HepG2 (cell line): ENCODE measurements around the gene GLYAT. TPM values are rescaled to one million over a fixed set of nuclear protein-coding genes. Genes with fewer than 3 reads are reported as not detected.
"Not testable (repeated sequence)": the region's sequence is repeated elsewhere in the genome, so short reads cannot be mapped to it uniquely, and the experiment has no call there.

Experiments used
- ATAC-seq: fragments of 200-7000 bp; cut with Tn5 transposase; 3 replicates; pipeline ENCODE4 v1.9.1; 2020; ENCODE audit warnings: mild to moderate bottlenecking, moderate library complexity
- BruUV-seq: library from RNA; stranded (reverse); fragments of 400-500 nt; replicated peaks from 2 replicates; lab custom pipeline; 2021; lab: Mats Ljungman, UMichigan
- CTCF ChIA-PET: fragments of 300-600 bp; formaldehyde crosslinking; extraction: SDS; loops from one replicate; lab custom pipeline; 2021; ENCODE audit warnings: low total read pairs, inconsistent platforms, low intra/inter-chr PET ratio; lab: Yijun Ruan, JAX
- POLR2A ChIA-PET: fragments of 350-600 bp; sonication (Branson Sonifier 250); formaldehyde crosslinking; loops from one replicate; lab custom pipeline; 2020; ENCODE audit warnings: antibody characterized with exemption, inconsistent platforms; lab: Yijun Ruan, JAX
- DNase-seq: peaks from one replicate; pipeline ENCODE4 v3.0.0-alpha.2; 2015; ENCODE audit warnings: low spot score
- FAIRE-seq: peaks from 3 replicates; lab custom pipeline; 2011; peaks lifted over from hg19 to GRCh38; lab: Jason Lieb, UNC
- H2AFZ ChIP-seq: one replicate; pipeline ENCODE4 v1.6.1; 2011; ENCODE audit warnings: low read length, inconsistent platforms
- H3K27ac ChIP-seq: fragments of 300-600 bp; 3 replicates; pipeline ENCODE4 v1.8.0; 2011; ENCODE audit warnings: mixed run types, mild to moderate bottlenecking, mixed read lengths, low read length, inconsistent platforms; ENCODE audit not compliant: insufficient read depth; ENCODE audit errors: extremely low read length
- H3K27me3 ChIP-seq, 2 experiments: fragments of 200-600 bp in 1 of 2; 2 replicates in 1 of 2; 3 replicates in 1 of 2; pipeline versions ENCODE4 v1.6.0 to v1.8.0; 2011; ENCODE audit warnings: low read length in 2 of 2, mild to moderate bottlenecking in 2 of 2, moderate library complexity in 2 of 2, inconsistent platforms in 1 of 2; ENCODE audit not compliant: insufficient read depth in 2 of 2, control insufficient read depth in 1 of 2
- H3K36me3 ChIP-seq, 2 experiments: fragments of 200-600 bp in 1 of 2; replicated peaks in 1 of 2; 2 replicates in 1 of 2; 3 replicates in 1 of 2; pipeline versions ENCODE4 v1.5.1 to v1.8.0; 2011; ENCODE audit warnings: low read length in 2 of 2, inconsistent platforms in 1 of 2; ENCODE audit not compliant: insufficient read depth in 2 of 2, control insufficient read depth in 1 of 2
- H3K4me1 ChIP-seq: 2 replicates; pipeline ENCODE4 v1.5.1; 2012; ENCODE audit warnings: low read length, inconsistent platforms; ENCODE audit not compliant: insufficient read depth
- H3K4me2 ChIP-seq: 2 replicates; pipeline ENCODE4 v1.6.0; 2011; ENCODE audit warnings: low read depth, low read length, inconsistent platforms
- H3K4me3 ChIP-seq, 3 experiments: fragments of 200-600 bp in 1 of 3; sonication (generic), shearing (Covaris generic) in 1 of 3; replicated peaks in 1 of 3; 2 replicates each; pipeline ENCODE4 v1.5.1; 2011 to 2016; ENCODE audit warnings: low read length in 3 of 3, inconsistent platforms in 2 of 3, low read depth in 2 of 3, mild to moderate bottlenecking in 2 of 3, control low read depth in 1 of 3, mixed read lengths in 1 of 3; ENCODE audit not compliant: insufficient read depth in 1 of 3
- H3K79me2 ChIP-seq: one replicate; pipeline ENCODE4 v1.6.1; 2011; ENCODE audit warnings: low read length, inconsistent platforms; ENCODE audit not compliant: insufficient read depth
- H3K9ac ChIP-seq: 2 replicates; pipeline ENCODE4 v1.6.0; 2011; ENCODE audit warnings: mild to moderate bottlenecking, low read depth, low read length, inconsistent platforms; ENCODE audit not compliant: insufficient read depth
- H3K9me3 ChIP-seq: 2 replicates; pipeline ENCODE4 v1.5.1; 2012; ENCODE audit warnings: mild to moderate bottlenecking, low read length
- H4K20me1 ChIP-seq: 2 replicates; pipeline ENCODE4 v1.6.0; 2011; ENCODE audit warnings: inconsistent platforms, mild to moderate bottlenecking, low read length, moderate library complexity; ENCODE audit not compliant: insufficient read depth
- FOXC1 ChIP-seq: sonication (generic); formaldehyde crosslinking; IDR thresholded peaks from 2 replicates; pipeline ENCODE4 v1.8.0; 2022; ENCODE audit warnings: mild to moderate bottlenecking, missing genetic modification reagents, borderline replicate concordance
- KDM6A ChIP-seq: IDR thresholded peaks from 2 replicates; pipeline ENCODE4 v1.6.1; 2016; ENCODE audit warnings: low read depth
- MATR3 ChIP-seq: sonication (generic); formaldehyde crosslinking; IDR thresholded peaks from 2 replicates; pipeline ENCODE4 v1.4.0; 2020; ENCODE audit warnings: missing genetic modification reagents
- MED8 ChIP-seq: sonication (generic); formaldehyde crosslinking; IDR thresholded peaks from 2 replicates; pipeline ENCODE4 v1.8.1; 2023; ENCODE audit warnings: mild to moderate bottlenecking, missing genetic modification reagents; ENCODE audit not compliant: insufficient replicate concordance
- ONECUT2 ChIP-seq: sonication (generic); formaldehyde crosslinking; IDR thresholded peaks from 2 replicates; pipeline ENCODE4 v1.4.0; 2020; ENCODE audit warnings: missing genetic modification reagents
- PLSCR1 ChIP-seq: sonication (generic); formaldehyde crosslinking; IDR thresholded peaks from 2 replicates; pipeline ENCODE4 v1.5.0; 2020; ENCODE audit warnings: missing genetic modification reagents, mild to moderate bottlenecking, borderline replicate concordance
- STAT6 ChIP-seq: sonication (generic); formaldehyde crosslinking; IDR thresholded peaks from 2 replicates; pipeline ENCODE4 v1.4.0; 2020; ENCODE audit warnings: missing genetic modification reagents, mild to moderate bottlenecking, borderline replicate concordance
- ZBTB3 ChIP-seq: sonication (generic); formaldehyde crosslinking; IDR thresholded peaks from 2 replicates; pipeline ENCODE4 v1.4.0; 2020; ENCODE audit warnings: low read depth, mild to moderate bottlenecking, moderate library complexity, missing genetic modification reagents, borderline replicate concordance
- ZNF329 ChIP-seq: sonication (generic); formaldehyde crosslinking; IDR thresholded peaks from 2 replicates; pipeline ENCODE4 v1.9.0; 2021; ENCODE audit warnings: low read depth, mild to moderate bottlenecking, missing genetic modification reagents
- ZNF367 ChIP-seq: sonication (generic); formaldehyde crosslinking; IDR thresholded peaks from 2 replicates; pipeline ENCODE4 v1.4.0; 2020; ENCODE audit warnings: missing genetic modification reagents, borderline replicate concordance
- ZNF556 ChIP-seq: sonication (generic); formaldehyde crosslinking; IDR thresholded peaks from 2 replicates; pipeline ENCODE4 v1.4.0; 2020; ENCODE audit warnings: mild to moderate bottlenecking, missing genetic modification reagents, borderline replicate concordance
- ZNF761 ChIP-seq: sonication (generic); formaldehyde crosslinking; conservative IDR thresholded peaks from 2 replicates; pipeline ENCODE4 v1.4.0; 2020; ENCODE audit warnings: mild to moderate bottlenecking, missing genetic modification reagents
- ZSCAN5A ChIP-seq: sonication (generic); formaldehyde crosslinking; IDR thresholded peaks from 2 replicates; pipeline ENCODE4 v1.8.0; 2022; ENCODE audit warnings: mild to moderate bottlenecking, missing genetic modification reagents, borderline replicate concordance
- WGBS: methylation state at CpG from one replicate; pipeline ENCODE4 v1.1.6; 2017; ENCODE audit warnings: low lambda C conversion rate; 5-methylcytosine and 5-hydroxymethylcytosine counted together
- in situ Hi-C: cut with HindIII; loops from 2 replicates; pipeline ENCODE4 v1.10.0; 2017; ENCODE audit warnings: low pct_unique_long_range_greater_than_20kb; ENCODE audit not compliant: extremely low pct_ligation_motif_present
- intact Hi-C: fragments of 100-400 bp; cut with micrococcal nuclease; formaldehyde crosslinking; loops from one replicate; pipeline ENCODE4 v1.10.0; 2022; ENCODE audit not compliant: unreplicated experiment
- polyA plus RNA-seq, 8 experiments: library from polyadenylated mRNA; depleted of rRNA in 3 of 8; stranded (reverse) in 7 of 8; unstranded in 1 of 8; fragments of >200 nt; fragmentation: Illumina TruSeq in 4 of 8; extraction: Trizol in 4 of 8; gene quantifications; 2 replicates each; pipeline versions ENCODE4 v1.2.1 to v1.2.3, GENCODE V29; 2011 to 2016; ENCODE audit warnings: low read depth in 4 of 8, missing spikeins in 1 of 8, mixed read lengths in 1 of 8; ENCODE audit not compliant: insufficient read depth in 1 of 8
- total RNA-seq, 5 experiments: library from RNA; depleted of rRNA; stranded (reverse); fragments of >200 nt; fragmentation: Illumina TruSeq; extraction: Trizol; gene quantifications; 2 replicates each; pipeline ENCODE4 v1.2.3, GENCODE V29; 2016; ENCODE audit warnings: low read depth in 1 of 5

GLYAT gene
- total and polyA plus RNA-seq, 2 of the 13 experiments (the other 11 are each of a cell fraction or from before 2014, with no cell fraction given): not detected

DNA sequence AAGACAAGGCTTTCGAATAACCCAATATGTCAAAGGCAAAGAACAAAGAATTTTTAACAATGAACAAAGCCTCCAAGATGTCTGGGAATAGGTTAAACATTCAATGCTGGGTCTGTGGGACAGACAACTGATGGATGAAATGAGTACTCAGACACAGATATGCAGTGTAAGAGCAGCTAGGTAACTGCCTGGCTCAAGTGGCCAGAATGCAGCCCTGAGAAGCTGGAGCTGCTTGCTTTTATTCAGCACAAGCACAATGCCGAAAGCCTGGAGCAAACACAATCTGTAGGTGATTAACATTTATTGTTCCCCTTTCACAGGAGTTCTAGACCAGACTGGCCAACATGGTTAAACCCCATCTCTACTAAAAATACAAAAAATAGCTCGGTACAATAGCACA lies 24.0 kb downstream of the GLYAT start:
- WGBS: 0% methylated on average over 3 of the region's 3 CpGs
- no peak for FAIRE-seq
- Histone ChIP-seq H3K79me2 (no peaks in the 10 kb centered on the region), H2AFZ (no peak overlapping the region), H3K27me3 (no peaks in the 10 kb centered on the region), H3K4me2 (no peak overlapping the region), H3K36me3 (no peaks in the 10 kb centered on the region), H3K4me3 (no peak overlapping the region), H3K4me1 (no peaks in the 10 kb centered on the region), H3K9me3 (no peaks in the 10 kb centered on the region), H3K9ac (no peak overlapping the region), H4K20me1 (no peaks in the 10 kb centered on the region), H3K27ac (no peak overlapping the region)
- DNase-seq: no peak
- ChIA-PET CTCF (no interaction called here), POLR2A (no interaction called here)
- in situ Hi-C loops (no loop called here), intact Hi-C loops (no loop called here)
- BruUV-seq: no TSS peak
- ATAC-seq: no peak
- TF ChIP-seq FOXC1 (CRISPR knock-in tag) (no peak), ONECUT2 (CRISPR knock-in tag) (no peak), ZSCAN5A (CRISPR knock-in tag) (no peak), ZBTB3 (CRISPR knock-in tag) (no peak), PLSCR1 (CRISPR knock-in tag) (no peak), KDM6A (no peak), STAT6 (CRISPR knock-in tag) (no peak), ZNF556 (CRISPR knock-in tag) (no peak), MATR3 (CRISPR knock-in tag) (no peak), ZNF367 (no peak), MED8 (no peak), ZNF761 (CRISPR knock-in tag) (no peak), ZNF329 (no peak)

DNA sequence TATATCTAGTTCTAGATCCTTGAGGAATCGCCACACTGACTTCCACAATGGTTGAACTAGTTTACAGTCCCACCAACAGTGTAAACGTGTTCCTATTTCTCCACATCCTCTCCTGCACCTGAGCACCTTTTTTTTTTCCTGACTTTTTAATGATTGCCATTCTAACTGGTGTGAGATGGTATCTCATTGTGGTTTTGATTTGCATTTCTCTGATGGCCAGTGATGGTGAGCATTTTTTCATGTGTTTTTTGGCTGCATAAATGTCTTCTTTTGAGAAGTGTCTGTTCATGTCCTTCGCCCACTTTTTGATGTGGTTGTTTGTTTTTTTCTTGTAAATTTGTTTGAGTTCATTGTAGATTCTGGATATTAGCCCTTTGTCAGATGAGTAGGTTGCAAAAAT lies 34.9 kb downstream of the GLYAT start:
- H3K27ac ChIP-seq, H3K9ac ChIP-seq, in situ Hi-C loops, H3K27me3 ChIP-seq, H3K79me2 ChIP-seq, H3K4me3 ChIP-seq, DNase-seq, intact Hi-C loops, CTCF ChIA-PET, H3K4me2 ChIP-seq, BruUV-seq, POLR2A ChIA-PET, H4K20me1 ChIP-seq, H2AFZ ChIP-seq, FAIRE-seq, H3K36me3 ChIP-seq, ATAC-seq, H3K4me1 ChIP-seq, H3K9me3 ChIP-seq: not testable (repeated sequence)
- WGBS: 3% methylated on average over 2 of the region's 3 CpGs
